ENCODE results near the gene TMEM248.

DNA sequence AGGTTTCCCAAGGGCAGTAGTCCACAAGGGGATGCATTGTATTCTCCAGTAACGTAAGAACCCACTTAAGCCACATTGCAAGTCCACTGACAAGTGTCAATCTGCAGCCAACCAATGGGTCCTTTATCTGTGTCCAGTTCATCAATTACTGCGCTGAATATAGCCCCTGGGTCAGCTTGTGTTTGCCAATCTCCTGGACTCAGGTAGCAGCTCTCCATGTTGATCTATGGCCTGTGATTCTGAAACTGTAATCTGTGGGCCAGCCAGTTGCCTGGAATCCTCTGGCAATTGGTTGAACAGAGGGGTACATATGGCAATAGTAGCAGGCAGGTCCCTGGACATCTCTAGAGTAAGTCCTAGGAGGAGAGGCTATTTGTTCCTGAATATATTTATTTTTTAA, 8.8 kb upstream of the TMEM248 start:
- TF ChIP-seq, protein P1, sequence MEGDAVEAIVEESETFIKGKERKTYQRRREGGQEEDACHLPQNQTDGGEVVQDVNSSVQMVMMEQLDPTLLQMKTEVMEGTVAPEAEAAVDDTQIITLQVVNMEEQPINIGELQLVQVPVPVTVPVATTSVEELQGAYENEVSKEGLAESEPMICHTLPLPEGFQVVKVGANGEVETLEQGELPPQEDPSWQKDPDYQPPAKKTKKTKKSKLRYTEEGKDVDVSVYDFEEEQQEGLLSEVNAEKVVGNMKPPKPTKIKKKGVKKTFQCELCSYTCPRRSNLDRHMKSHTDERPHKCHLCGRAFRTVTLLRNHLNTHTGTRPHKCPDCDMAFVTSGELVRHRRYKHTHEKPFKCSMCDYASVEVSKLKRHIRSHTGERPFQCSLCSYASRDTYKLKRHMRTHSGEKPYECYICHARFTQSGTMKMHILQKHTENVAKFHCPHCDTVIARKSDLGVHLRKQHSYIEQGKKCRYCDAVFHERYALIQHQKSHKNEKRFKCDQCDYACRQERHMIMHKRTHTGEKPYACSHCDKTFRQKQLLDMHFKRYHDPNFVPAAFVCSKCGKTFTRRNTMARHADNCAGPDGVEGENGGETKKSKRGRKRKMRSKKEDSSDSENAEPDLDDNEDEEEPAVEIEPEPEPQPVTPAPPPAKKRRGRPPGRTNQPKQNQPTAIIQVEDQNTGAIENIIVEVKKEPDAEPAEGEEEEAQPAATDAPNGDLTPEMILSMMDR (IDR thresholded peaks at IDR 0.05 in 4 of 5, conservative IDR thresholded peaks at IDR 0.05 in 1 of 5) = no peak
- no peak for TF ChIP-seq POLR2A (IDR thresholded peaks at IDR 0.05)
